ENCODE data around the gene LEMD1.

LEMD1 gene

GRCh38 chr1:205421798-205422197 is at the start of gene LEMD1:
LEMD1 (minus strand) TSS chr1:205422056; CDS start chr1:205420536, 1,520 bp downstream.
- DNase-seq (ENCODE audit: low spot score): no peak

GRCh38 chr1:205470131-205470530 is 48.3 kb upstream of the LEMD1 start:
- no peak for DNase-seq (ENCODE audit: low spot score)

- no peak for DNase-seq (ENCODE audit: low spot score)
Observed at GRCh38 chr1:205466595-205467220, 44.9 kb upstream of the LEMD1 start.

- no peak for DNase-seq (ENCODE audit: low spot score)
Observed at GRCh38 chr1:205465392-205465791, 43.5 kb upstream of the LEMD1 start.

GRCh38 chr1:205458777-205459566 is 37.1 kb upstream of the LEMD1 start:
- peak; percentile 81 for DNase-seq (ENCODE audit: low spot score)

- DNase-seq (ENCODE audit: low spot score): peak; percentile 90
Observed at GRCh38 chr1:205456868-205457745, 35.3 kb upstream of the LEMD1 start.

GRCh38 chr1:205456383-205456867 is 34.6 kb upstream of the LEMD1 start:
- peak; percentile 72 for DNase-seq (ENCODE audit: low spot score)

- DNase-seq (ENCODE audit: low spot score): peak; percentile 58
Observed at GRCh38 chr1:205455581-205456382, 33.9 kb upstream of the LEMD1 start, which contains the start of gene BLACAT1. BLACAT1 (minus strand) TSS chr1:205456045.

- DNase-seq (ENCODE audit: low spot score): peak; percentile 73
Observed at GRCh38 chr1:205454903-205455335, 33.1 kb upstream of the LEMD1 start.

- DNase-seq (ENCODE audit: low spot score): peak; percentile 43
Observed at GRCh38 chr1:205453466-205453865, 31.6 kb upstream of the LEMD1 start.

GRCh38 chr1:205452933-205453332 is 31.1 kb upstream of the LEMD1 start:
- peak; percentile 33 for DNase-seq (ENCODE audit: low spot score)

- no peak for DNase-seq (ENCODE audit: low spot score)
Observed at GRCh38 chr1:205452364-205452763, 30.5 kb upstream of the LEMD1 start.

GRCh38 chr1:205451759-205452164 is 29.9 kb upstream of the LEMD1 start:
- DNase-seq (ENCODE audit: low spot score): peak; percentile 81

- peak; percentile 80 for DNase-seq (ENCODE audit: low spot score)
Observed at GRCh38 chr1:205451202-205451601, 29.3 kb upstream of the LEMD1 start.

GRCh38 chr1:205450448-205450847 is 28.6 kb upstream of the LEMD1 start:
- peak; percentile 65 for DNase-seq (ENCODE audit: low spot score)

GRCh38 chr1:205449750-205450443 is 28.0 kb upstream of the LEMD1 start:
- DNase-seq (ENCODE audit: low spot score): peak; percentile 81

GRCh38 chr1:205449254-205449749 is 27.4 kb upstream of the LEMD1 start:
- DNase-seq (ENCODE audit: low spot score): no peak

- peak; percentile 59 for DNase-seq (ENCODE audit: low spot score)
Observed at GRCh38 chr1:205448540-205449253, 26.8 kb upstream of the LEMD1 start.

GRCh38 chr1:205447457-205448341 is 25.8 kb upstream of the LEMD1 start:
- peak; percentile 72 for DNase-seq (ENCODE audit: low spot score)
